Pons (tissue), 1 donor: ENCODE results near the gene TRIM27.
"Not testable (repeated sequence)": the region's sequence is repeated elsewhere in the genome, so short reads cannot be mapped to it uniquely, and the experiment has no call there.

ENCODE experiments used
- DNase-seq: peaks from one replicate; pipeline ENCODE4 v3.0.0-alpha.2; 2016; ENCODE audit warnings: low spot score

TRIM27 gene

GRCh38 chr6:28896505-28897368 lies 27.0 kb downstream of the TRIM27 start:
- peak; percentile 69 for DNase-seq

DNA sequence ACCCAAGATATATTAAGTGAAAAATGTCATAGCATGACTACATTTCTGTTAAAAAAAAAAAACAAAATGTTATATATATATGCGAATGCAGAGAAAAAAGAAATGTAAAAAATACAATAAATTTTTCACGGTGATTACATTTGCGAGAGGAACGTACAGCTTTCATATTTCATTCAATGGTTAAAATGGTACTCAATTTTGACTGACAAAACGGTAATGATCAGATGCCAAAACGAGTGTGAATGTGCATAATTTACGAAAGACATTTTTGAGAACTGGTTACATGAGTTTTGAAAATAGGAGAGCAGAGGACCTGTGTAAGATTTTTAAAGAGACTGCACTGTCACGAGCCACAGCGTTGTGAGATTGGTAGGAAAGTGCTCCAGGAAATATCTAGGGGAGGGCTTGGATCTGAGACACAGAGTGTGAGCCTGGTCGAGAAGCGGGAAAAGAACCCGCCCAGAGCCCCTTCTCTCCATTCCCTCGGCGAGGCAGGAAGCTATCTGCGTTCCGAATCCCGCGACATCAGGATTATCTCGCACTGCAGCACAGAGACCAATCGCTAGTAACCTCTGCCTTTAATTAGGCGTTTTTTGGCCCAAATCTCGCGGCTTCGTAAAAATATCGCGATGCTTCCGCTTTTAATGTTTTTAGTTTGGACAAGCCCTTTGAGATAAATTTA lies 28.5 kb downstream of the TRIM27 start:
- peak; percentile 96 for DNase-seq

- DNase-seq: no peak
Measured at GRCh38 chr6:28893172-28893799, 30.5 kb downstream of the TRIM27 start.

DNA sequence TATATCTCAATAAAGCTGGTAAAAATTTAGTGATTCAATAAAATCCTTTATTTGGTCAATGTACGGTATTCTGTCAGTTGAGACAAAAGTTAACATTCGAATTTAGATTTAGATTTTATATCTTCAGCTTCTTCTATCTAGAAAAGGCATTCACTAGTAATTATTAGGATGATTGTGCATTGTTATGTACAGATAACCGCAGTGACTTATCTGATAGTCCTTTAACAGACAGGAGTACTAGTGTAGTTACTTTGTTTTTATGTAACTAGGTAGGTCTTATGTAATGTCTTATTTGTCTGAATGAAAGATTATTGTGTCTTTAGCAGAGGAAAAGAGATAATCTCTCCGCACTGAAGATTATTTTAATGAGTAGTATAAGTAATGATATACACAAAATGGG lies 31.3 kb downstream of the TRIM27 start:
- no peak for DNase-seq

GRCh38 chr6:28887796-28888496 lies 35.8 kb downstream of the TRIM27 start:
- no peak for DNase-seq

- DNase-seq: no peak
Measured at GRCh38 chr6:28886079-28886439, 37.7 kb downstream of the TRIM27 start.

DNA sequence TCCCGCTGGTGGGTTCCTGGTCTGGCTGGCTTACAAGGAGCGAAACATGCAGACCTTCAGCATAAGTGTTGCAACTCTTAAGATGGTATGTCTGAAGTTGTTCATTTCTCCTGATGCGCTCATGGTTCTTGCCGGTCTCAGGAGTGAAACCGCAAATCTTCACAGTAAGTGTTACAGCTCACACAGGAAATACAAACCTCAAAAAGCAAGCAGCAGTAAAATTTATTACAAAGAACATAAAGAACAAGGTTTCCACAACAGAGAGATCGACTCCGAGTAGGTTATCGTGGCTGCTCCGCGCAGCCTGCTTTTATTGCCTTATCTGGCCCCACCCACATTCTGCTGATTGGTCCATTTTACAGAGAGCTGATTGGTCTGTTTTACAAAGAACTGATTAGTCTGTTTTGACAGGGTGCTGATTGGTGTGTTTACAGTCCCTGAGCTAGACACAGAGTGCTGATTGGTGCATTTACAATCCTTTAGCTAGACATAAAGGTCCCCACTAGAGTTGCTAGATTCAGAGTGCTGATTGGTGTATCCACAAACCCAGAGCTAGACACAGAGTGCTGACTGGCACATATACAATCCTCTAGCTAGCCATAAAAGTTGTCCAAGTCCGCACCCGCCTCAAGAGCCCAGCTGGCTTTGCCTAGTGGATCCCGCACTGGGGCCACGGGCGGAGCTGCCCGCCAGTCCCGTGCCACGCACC lies 39.2 kb downstream of the TRIM27 start:
- no peak for DNase-seq

DNA sequence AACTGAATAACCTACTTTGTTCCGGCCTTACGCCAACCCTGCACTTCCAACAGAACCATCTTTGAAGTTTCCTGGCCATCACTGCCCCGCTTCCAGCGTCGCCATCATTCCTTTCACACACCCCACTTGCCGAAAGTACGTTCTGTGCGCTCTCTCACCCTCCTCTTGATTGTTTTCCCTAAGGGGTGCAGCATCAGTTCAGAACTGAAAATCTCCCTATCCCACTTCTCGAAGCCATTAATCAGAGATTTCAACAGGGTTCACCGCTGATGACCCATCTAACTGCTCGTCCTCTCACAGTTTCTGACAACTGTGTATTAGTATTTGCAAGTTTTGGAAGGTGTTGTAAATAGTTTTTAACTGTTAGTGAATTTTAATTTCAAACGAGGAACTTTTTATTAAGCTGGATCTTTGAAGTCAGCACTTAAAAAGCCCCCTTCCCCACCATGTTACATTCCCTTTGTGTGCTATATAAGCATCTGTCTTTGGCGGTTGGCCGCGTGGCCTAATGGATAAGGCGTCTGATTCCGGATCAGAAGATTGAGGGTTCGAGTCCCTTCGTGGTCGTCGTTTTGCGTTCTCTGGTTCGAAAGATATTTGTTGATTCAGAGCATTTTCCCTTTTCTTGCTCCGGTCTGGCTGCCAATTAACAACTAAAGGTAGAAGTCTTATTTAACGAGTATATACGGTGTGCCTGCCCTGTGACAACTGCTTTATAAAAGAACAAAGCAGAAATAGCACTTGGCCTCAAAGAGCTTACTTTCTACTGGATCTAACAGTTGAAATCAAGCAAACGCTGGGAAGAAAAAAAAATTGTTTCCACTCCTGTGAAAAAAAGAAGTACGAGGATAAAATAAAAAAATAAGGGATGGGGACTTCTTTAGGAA lies 42.6 kb downstream of the TRIM27 start:
- peak; percentile 85 for DNase-seq

GRCh38 chr6:28880519-28880893 lies 43.3 kb downstream of the TRIM27 start:
- no peak for DNase-seq

GRCh38 chr6:28876710-28877109 lies 47.1 kb downstream of the TRIM27 start:
- no peak for DNase-seq

- DNase-seq: no peak
Measured at GRCh38 chr6:28875191-28875747, 48.5 kb downstream of the TRIM27 start.

- not testable (repeated sequence) for DNase-seq
Measured at GRCh38 chr6:28872157-28872817, 51.5 kb downstream of the TRIM27 start.

DNA sequence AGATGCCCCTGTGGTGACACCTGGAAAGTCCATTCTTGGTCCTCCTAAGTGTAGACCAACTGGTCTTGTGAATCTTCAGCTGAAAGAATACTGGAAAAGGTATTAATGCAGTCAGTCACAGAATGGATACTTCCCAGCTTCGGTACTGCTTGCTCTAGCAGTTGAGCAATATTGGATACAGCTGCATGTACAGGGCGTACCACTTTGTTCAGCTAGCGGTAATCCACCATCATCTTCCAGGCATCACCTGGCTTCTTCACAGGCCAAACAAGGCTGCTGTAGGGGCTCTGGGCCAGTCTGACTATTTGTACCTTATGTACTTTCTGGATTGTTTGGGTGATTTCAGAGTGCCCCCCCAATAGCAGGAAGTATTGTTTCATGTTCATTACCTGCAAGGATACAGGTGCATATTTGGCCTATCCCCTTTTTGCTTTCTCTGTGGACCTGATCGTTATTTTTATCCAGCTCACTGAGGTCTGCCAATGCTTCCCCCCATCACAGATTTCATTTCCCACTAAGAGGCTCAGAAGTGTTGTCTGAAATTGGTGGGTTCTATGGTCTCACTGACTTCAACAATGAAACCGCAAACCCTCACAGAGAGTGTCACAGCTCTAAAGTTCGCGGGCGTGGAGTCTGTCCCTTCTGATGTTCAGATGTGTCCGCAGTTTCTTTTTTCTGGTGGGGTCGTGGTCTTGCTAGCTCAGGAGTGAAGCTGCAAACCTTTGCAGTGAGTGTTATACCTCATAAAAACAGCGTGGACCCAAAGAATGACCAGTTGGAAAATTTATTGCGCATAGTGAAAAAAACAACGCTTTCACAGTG lies 52.2 kb downstream of the TRIM27 start:
- no peak for DNase-seq

GRCh38 chr6:28868873-28869272 lies 54.9 kb downstream of the TRIM27 start:
- DNase-seq: no peak

- DNase-seq: no peak
Measured at GRCh38 chr6:28867086-28867409, 56.7 kb downstream of the TRIM27 start.

DNA sequence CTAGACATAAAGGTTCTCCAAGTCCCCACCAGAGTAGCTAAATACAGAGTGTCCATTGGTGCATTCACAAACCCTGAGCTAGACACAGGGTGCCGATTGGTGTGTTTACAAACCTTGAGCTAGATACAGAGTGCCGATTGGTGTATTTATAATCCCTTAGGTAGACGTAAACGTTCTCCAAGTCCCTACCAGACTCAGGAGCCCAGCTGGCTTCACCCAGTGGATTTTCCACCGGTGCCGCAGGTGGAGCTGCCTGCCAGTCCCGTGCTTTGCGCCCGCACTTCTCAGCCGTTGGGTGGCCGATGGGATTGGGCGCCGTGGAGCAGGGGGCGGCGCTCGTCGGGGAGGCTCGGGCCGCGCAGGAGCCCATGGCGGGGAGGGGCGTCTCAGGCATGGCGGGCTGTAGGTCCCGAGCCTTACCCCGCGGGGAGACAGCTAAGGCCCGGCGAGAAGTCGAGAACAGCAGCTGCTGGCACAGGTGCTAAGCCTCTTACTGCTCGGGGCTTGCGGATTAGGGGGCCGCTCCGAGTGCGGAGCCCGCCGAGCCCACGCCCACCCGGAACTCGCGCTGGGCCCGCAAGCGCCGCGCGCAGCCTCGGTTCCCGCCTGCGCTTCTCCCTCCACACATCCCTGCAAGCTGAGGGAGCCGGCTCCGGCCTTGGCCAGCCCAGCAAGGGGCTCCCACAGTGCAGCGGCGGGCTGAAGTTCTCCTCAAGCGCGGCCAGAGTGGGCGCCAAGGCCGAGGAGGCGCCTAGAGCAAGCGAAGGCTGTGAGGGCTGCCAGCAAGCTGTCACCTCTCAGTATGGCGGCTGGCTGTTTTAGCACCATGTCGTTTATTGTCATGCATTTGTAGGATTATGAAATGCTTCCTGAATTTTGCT lies 57.3 kb downstream of the TRIM27 start:
- not testable (repeated sequence) for DNase-seq

DNA sequence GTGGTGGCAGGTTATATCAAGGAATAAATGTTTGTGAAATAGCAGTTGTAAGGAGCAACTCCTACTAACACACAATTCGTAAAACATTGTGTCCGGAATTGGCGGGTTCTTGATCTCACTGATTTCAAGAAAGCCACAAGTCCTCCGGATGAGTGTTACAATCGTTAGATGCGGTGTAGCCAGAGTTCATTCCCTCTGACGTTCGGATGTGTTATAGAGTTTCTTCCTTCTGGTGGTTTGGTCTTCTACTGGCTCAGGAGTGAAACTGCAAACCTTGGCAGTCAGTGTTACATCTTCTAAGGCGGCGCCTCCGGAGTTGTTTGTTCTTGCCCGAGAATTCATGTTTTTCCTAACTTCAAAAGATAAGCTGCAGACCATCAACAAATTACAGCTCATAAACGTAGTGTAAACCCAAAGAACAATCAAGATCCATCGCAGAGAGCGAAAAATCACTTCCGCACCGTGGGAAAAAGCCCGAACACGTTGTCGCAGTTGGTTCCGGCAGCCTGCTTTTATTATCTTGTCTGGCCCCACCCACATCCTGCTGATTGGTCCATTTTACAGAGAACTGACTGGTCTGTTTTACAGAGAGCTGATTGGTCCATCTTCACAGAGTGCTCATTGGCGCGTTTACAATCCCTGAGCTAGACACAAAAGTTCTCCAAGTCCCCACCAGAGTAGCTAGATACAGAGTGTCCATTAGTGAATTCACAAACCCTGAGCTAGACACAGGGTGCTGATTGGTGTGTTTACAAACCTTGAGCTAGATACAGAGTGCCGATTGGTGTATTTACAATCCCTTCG lies 58.2 kb downstream of the TRIM27 start:
- peak; percentile 33 for DNase-seq
